Naive B cell (primary cell): ENCODE measurements around the gene POLR3K. TPM values are rescaled to one million over a fixed set of nuclear protein-coding genes. Genes with fewer than 3 reads are reported as not detected.

ENCODE experiments used
- ATAC-seq, 2 donors: fragments of 150-1000 bp; cut with Tn5 transposase; 2 replicates each; pipeline ENCODE4 v1.10.0; 2021; ENCODE audit warnings: low read depth in 2 of 2, mild to moderate bottlenecking in 2 of 2, moderate library complexity in 2 of 2
- DNase-seq: peaks from one replicate; pipeline ENCODE4 v3.0.0; 2022
- H3K27ac Mint-ChIP-seq, 6 donors: one replicate each; pipeline ENCODE4 v1.8.0; 2020 to 2022; ENCODE audit warnings: mild to moderate bottlenecking in 6 of 6, mixed read lengths in 6 of 6, moderate library complexity in 5 of 6, inconsistent platforms in 2 of 6
- H3K27me3 Mint-ChIP-seq, 3 donors: one replicate each; pipeline ENCODE4 v1.8.0; 2021 to 2022; ENCODE audit warnings: mixed read lengths in 3 of 3, mild to moderate bottlenecking in 1 of 3
- H3K36me3 Mint-ChIP-seq, 2 donors: one replicate each; pipeline ENCODE4 v1.8.0; 2020 to 2022; ENCODE audit warnings: mixed read lengths in 2 of 2, inconsistent platforms in 1 of 2, mild to moderate bottlenecking in 1 of 2
- H3K4me1 Mint-ChIP-seq, 3 donors: one replicate each; pipeline ENCODE4 v1.8.0; 2020 to 2022; ENCODE audit warnings: mixed read lengths in 3 of 3, inconsistent platforms in 1 of 3, mild to moderate bottlenecking in 1 of 3, moderate library complexity in 1 of 3
- H3K4me3 Mint-ChIP-seq, 8 donors: one replicate each; pipeline ENCODE4 v1.8.0; 2020 to 2022; ENCODE audit warnings: mild to moderate bottlenecking in 8 of 8, mixed read lengths in 8 of 8, moderate library complexity in 8 of 8, inconsistent platforms in 2 of 8
- H3K9me3 Mint-ChIP-seq, 7 donors: one replicate each; pipeline ENCODE4 v1.8.0; 2020 to 2022; ENCODE audit warnings: mixed read lengths in 7 of 7, mild to moderate bottlenecking in 5 of 7, inconsistent platforms in 2 of 7, moderate library complexity in 1 of 7
- polyA plus RNA-seq, 6 donors: library from polyadenylated mRNA; unstranded; fragments of 300-500 nt; fragmentation: Illumina TruSeq; gene quantifications; one replicate each; pipeline ENCODE4 v1.2.3, GENCODE V29; 2021; ENCODE audit warnings: low read depth in 6 of 6

The POLR3K gene
- polyA plus RNA-seq, 6 donors from 2014 or later = 39.0 to 57.3 (median 52.7) TPM

DNA sequence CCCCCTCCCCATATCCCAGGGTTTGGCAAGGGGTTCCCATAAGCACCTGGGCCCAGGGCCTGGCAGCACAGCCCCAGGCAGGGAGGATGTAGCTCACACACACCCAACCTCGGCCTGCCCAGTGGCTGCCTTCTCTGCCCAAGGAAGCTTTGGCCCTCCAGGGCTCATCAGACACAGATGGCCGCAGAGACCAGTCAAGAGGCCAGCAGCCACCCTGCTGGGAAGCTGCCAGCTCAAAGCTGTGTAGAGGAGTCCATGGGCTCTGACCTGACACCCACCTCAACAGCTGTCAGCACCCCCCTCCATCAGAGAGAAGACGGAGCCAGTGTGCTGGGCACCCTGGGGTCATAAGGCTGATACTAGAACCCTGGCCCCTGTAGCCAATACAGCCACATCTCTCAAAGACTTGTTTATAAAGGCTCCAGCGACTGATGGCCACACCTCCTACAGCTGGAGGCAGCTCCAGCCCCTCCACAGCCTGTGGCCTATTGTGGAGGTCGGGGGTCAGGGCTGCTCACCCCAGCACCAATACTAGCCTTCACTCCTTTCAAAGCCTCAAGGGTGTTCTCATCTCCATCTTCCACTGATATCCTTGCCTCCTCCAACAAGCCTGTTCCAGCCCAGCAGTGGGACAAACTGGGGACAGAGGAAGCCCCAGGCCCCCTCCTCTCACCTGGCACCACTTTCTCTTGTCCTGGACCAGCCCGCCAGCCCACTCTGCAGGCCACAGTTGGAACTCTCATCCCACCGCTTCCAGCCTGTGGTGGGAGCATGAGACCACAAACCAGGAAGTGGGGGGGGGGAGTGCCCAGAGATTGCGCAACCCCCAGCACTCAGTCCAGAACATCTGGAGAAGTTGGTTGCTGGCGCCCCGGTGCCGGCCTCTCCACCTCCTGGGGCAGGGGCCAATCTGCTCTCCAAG, 22.4 kb upstream of the POLR3K start:
- DNase-seq = no peak
- no peak for ATAC-seq
- Mint-ChIP-seq H3K27ac (peak overlapping the region in 2 of 6 donors; percentile 51 to 61), H3K27me3 (peaks cover 9 to 33% (median 27%) of the 10 kb centered on the region in 3 donors), H3K4me1 (peaks cover 27 to 41% (median 38%) of the 10 kb centered on the region in 3 donors), H3K4me3 (peak overlapping the region in 7 of 8 donors; percentile 78 to 92 (median 87)), H3K9me3 (peaks cover 0 to 2% (median 0%) of the 10 kb centered on the region in 7 donors), H3K36me3 (no peaks in the 10 kb centered on the region)

DNA sequence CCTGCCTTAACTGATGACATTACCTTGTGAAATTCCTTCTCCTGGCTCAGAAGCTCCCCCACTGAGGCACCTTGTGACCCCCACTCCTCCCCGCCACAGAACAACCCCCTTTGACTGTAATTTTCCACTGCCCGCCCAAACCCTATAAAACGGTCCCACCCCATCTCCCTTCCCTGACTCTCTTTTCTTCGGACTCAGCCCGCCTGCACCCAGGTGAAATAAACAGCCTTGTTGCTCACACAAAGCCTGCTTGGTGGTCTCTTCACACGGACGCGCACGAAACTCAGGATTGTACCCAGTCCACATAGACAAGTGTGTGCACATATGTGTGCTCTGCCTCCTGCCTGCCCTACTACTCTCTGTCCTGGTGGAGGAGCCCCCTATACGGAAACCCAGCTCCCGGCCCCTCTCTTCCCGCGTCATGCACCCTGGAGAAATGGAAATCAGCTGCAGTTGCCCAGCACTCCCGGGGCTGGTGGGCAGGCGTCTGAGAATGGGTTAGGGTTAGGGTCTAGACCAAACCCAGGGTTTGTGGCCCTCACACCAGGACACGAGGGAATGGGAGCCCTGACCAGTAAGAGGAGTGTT, 21.4 kb upstream of the POLR3K start:
- H3K27me3 Mint-ChIP-seq = peaks cover 9 to 38% (median 33%) of the 10 kb centered on the region in 3 donors
- H3K9me3 Mint-ChIP-seq = peaks cover 0 to 2% (median 0%) of the 10 kb centered on the region in 7 donors
- DNase-seq (no peak), ATAC-seq (no peak)
- H3K36me3 Mint-ChIP-seq = no peaks in the 10 kb centered on the region
- H3K4me1 Mint-ChIP-seq = peaks cover 27 to 37% (median 34%) of the 10 kb centered on the region in 3 donors
- no peak overlapping the region for H3K27ac Mint-ChIP-seq
- H3K4me3 Mint-ChIP-seq = peak overlapping the region in 4 of 8 donors; percentile 38 to 75 (median 68)

DNA sequence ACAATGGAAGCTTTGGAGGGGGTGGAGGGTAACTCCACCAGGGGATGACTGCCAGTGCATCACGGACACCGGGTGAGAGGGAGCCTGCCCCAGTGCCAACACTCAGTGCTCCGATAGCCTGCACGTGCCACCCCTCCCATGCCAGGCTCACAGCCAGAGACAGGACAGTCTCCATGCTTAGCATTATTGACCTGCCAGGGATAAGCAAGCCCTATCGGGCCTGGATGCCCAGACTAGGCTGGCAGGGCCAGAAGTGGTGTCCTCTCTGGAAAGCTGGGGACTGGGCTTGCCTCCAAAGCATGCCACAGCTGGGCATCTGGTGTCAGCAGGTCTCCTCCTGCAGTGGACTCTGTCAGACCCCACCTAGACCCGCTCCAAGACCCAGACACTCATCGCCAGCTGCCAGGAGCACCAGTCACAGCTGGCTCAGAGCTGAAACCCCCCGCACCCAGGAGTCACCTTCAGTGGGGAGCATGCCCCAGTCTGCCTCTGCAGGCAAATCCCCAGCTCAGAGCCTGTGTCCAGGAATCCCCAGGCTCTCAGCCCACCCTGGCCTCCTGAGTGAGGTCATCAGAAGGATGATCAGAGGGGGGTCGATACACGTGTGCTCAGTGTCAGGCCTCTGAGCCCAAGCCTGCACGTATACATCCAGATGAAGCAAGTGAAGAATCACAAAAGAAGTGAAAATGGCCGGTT, 20.8 kb upstream of the POLR3K start:
- Mint-ChIP-seq H3K4me3 (peak overlapping the region in 4 of 8 donors; percentile 32 to 77 (median 72)), H3K36me3 (no peaks in the 10 kb centered on the region), H3K27ac (no peak overlapping the region), H3K4me1 (peaks cover 22 to 31% (median 28%) of the 10 kb centered on the region in 3 donors), H3K9me3 (peaks cover 0 to 2% (median 0%) of the 10 kb centered on the region in 7 donors), H3K27me3 (peaks cover 15 to 38% (median 33%) of the 10 kb centered on the region in 3 donors)
- ATAC-seq = no peak
- no peak for DNase-seq

- H3K27me3 Mint-ChIP-seq = peaks cover 15 to 43% (median 34%) of the 10 kb centered on the region in 3 donors
- DNase-seq = no peak
- peak within 1 kb of the TSS; percentile 13 to 88 (median 63) for H3K4me3 Mint-ChIP-seq
- ATAC-seq = peak; percentile 20 to 31
- H3K27ac Mint-ChIP-seq = peak within 1 kb of the TSS in 3 of 6 donors; percentile 0 to 66 (median 7)
- H3K36me3 Mint-ChIP-seq = no peaks in the 10 kb centered on the region
- peaks cover 18 to 23% (median 20%) of the 10 kb centered on the region in 3 donors for H3K4me1 Mint-ChIP-seq
- peaks cover 0 to 2% (median 0%) of the 10 kb centered on the region in 7 donors for H3K9me3 Mint-ChIP-seq
Measured at GRCh38 chr16:72561-73548, 19.4 kb upstream of the POLR3K start, which contains the start of gene RHBDF1. Gene RHBDF1, minus strand, starts transcription at chr16:72631. Its CDS starts 7,616 bp downstream, at chr16:65015.

DNA sequence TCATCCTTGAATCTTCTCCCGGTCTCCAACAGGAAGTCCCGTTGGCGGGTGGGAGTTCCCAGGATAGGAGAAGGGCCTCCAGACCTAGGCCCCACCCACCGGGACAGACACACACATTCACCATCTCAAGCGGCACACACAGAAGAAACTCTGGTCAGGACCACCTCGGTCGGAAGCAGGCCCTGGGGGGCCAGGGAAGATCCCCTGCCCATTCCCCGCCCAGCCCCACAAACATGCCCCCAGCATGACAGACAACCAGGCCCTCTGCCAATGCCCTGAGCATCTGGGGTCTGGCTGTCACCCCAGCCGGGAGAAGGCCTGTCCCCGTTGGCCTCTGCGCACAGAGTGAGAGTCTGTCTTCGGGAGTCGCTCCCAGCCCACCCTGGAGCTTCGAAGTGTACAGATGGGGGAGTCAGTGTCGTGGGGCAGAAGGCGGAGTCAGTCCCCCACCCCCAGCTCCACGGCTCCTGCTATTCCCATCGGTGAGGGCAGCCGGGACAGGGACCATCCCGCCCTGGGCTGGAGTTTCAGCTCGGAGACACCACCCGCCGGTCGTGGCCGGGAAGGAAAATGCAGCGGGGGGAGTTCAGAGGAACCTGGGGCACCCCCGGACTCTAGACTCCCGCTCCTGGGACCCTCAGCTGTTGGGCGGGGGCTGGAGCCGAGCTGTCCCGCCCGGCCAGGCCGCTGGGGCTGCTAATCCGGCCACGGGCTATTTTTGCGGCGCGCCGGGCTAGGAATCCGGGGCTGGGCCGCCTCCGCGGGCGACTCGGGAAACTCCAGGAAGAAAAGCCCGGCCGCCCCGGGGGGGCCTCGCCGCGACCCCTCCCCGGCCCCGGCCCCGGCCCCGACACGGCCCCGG, 18.4 kb upstream of the POLR3K start:
- no peak for ATAC-seq
- H3K4me3 Mint-ChIP-seq = peak overlapping the region in 6 of 8 donors; percentile 12 to 63 (median 54)

DNA sequence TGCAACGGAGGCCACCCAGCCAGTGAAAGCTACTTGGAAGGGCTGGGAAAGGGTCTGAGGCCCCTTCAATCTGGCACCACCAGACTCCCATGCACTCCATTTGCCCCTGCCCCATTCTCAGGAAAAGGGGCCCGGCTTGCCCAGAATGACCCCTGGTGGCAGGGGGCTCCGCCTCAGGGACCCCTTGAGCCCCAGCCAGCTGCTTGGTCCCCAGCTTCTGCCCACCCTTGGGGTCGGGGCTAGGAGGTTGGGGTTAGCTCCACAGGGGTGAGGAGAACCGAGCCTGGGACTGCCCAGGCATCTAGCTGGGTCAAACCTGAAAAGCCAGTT, 17.8 kb upstream of the POLR3K start:
- ATAC-seq (no peak), DNase-seq (no peak)
- H3K4me1 Mint-ChIP-seq = peaks cover 9 to 10% (median 10%) of the 10 kb centered on the region in 3 donors
- peak overlapping the region in 5 of 8 donors; percentile 33 to 63 (median 61) for H3K4me3 Mint-ChIP-seq
- peaks cover 15 to 51% (median 39%) of the 10 kb centered on the region in 3 donors for H3K27me3 Mint-ChIP-seq
- H3K27ac Mint-ChIP-seq = no peak overlapping the region
- H3K9me3 Mint-ChIP-seq = peaks cover 0 to 2% (median 0%) of the 10 kb centered on the region in 7 donors
- H3K36me3 Mint-ChIP-seq = no peaks in the 10 kb centered on the region

More for the DNA sequence above, 18.4 kb upstream of the POLR3K start:
- Mint-ChIP-seq H3K4me1 (peaks cover 13 to 16% (median 16%) of the 10 kb centered on the region in 3 donors), H3K27me3 (peaks cover 15 to 51% (median 39%) of the 10 kb centered on the region in 3 donors), H3K36me3 (no peaks in the 10 kb centered on the region), H3K9me3 (peaks cover 0 to 2% (median 0%) of the 10 kb centered on the region in 7 donors), H3K27ac (no peak overlapping the region)
- DNase-seq = no peak

DNA sequence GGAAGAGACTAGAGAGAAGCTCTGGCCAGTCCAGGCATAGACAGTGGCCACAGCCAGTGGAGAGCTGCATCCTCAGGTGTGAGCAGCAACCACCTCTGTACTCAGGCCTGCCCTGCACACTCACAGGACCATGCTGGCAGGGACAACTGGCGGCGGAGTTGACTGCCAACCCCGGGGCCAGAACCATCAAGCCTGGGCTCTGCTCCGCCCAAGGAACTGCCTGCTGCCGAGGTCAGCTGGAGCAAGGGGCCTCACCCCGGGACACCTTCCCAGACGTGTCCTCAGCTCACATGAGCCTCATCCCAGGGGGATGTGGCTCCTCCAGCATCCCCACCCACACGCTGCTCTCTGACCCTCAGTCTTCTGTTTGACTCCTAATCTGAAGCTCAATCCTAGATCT, 15.8 kb upstream of the POLR3K start:
- Mint-ChIP-seq H3K4me3 (no peak overlapping the region), H3K36me3 (no peaks in the 10 kb centered on the region), H3K27me3 (peaks cover 11 to 43% (median 30%) of the 10 kb centered on the region in 3 donors), H3K9me3 (peaks cover 0 to 2% (median 0%) of the 10 kb centered on the region in 7 donors), H3K4me1 (peaks cover 11 to 19% (median 14%) of the 10 kb centered on the region in 3 donors), H3K27ac (peak overlapping the region in 1 of 6 donors; percentile 19)
- ATAC-seq = no peak
- DNase-seq = no peak

GRCh38 chr16:67884-68789, 14.7 kb upstream of the POLR3K start:
- DNase-seq (no peak), ATAC-seq (no peak)
- H3K36me3 Mint-ChIP-seq = no peaks in the 10 kb centered on the region
- peaks cover 0 to 2% (median 0%) of the 10 kb centered on the region in 7 donors for H3K9me3 Mint-ChIP-seq
- no peak overlapping the region for H3K27ac Mint-ChIP-seq
- H3K4me3 Mint-ChIP-seq = no peak overlapping the region
- H3K4me1 Mint-ChIP-seq = peaks cover 11 to 19% (median 14%) of the 10 kb centered on the region in 3 donors
- H3K27me3 Mint-ChIP-seq = peaks cover 11 to 32% (median 20%) of the 10 kb centered on the region in 3 donors

- no peak for DNase-seq
- no peak for ATAC-seq
- peaks cover 7 to 14% (median 9%) of the 10 kb centered on the region in 3 donors for H3K4me1 Mint-ChIP-seq
- H3K4me3 Mint-ChIP-seq = no peak overlapping the region
- peaks cover 6 to 27% (median 13%) of the 10 kb centered on the region in 3 donors for H3K27me3 Mint-ChIP-seq
- H3K36me3 Mint-ChIP-seq = no peaks in the 10 kb centered on the region
- no peak overlapping the region for H3K27ac Mint-ChIP-seq
- H3K9me3 Mint-ChIP-seq = peaks cover 0 to 1% (median 0%) of the 10 kb centered on the region in 7 donors
Measured at GRCh38 chr16:67183-67791, 13.9 kb upstream of the POLR3K start.
